WI38 (cell line): Measurements from ENCODE around the gene ATP6V1B1.

Source experiments
- H3K4me3 ChIP-seq: 2 replicates; pipeline ENCODE4 v1.5.1; 2011; ENCODE audit warnings: low read depth, mild to moderate bottlenecking, control low read depth, low read length
- CTCF ChIP-seq: IDR thresholded peaks from 2 replicates; pipeline ENCODE4 v1.5.1; 2012; ENCODE audit warnings: low read depth, mild to moderate bottlenecking, control low read depth, low read length

The ATP6V1B1 gene

GRCh38 chr2:70906439-70907005 is 29.2 kb upstream of the ATP6V1B1 start:
- no peak overlapping the region for H3K4me3 ChIP-seq
- no peak for TF ChIP-seq CTCF

- peak overlapping the region; percentile 49 for H3K4me3 ChIP-seq
- TF ChIP-seq CTCF = no peak
These were observed 28.3 kb upstream of the ATP6V1B1 start for GRCh38 chr2:70907130-70908057.

- no peak for TF ChIP-seq CTCF
- H3K4me3 ChIP-seq = no peak overlapping the region
These were observed 19.4 kb upstream of the ATP6V1B1 start for GRCh38 chr2:70916291-70916690.

- H3K4me3 ChIP-seq = no peak overlapping the region
- no peak for TF ChIP-seq CTCF
These were observed 17.7 kb upstream of the ATP6V1B1 start for GRCh38 chr2:70918016-70918415.

GRCh38 chr2:70919672-70920366 is 15.9 kb upstream of the ATP6V1B1 start:
- H3K4me3 ChIP-seq = no peak overlapping the region
- peak; percentile 85 for TF ChIP-seq CTCF

- no peak overlapping the region for H3K4me3 ChIP-seq
- no peak for TF ChIP-seq CTCF
These were observed 15.4 kb upstream of the ATP6V1B1 start for GRCh38 chr2:70920367-70920715.

- no peak for TF ChIP-seq CTCF
- H3K4me3 ChIP-seq = no peak overlapping the region
These were observed 14.7 kb upstream of the ATP6V1B1 start for GRCh38 chr2:70921031-70921430.
